HG03342 (cell line): Measurements from ENCODE around the gene TMEM38B.
A peak's percentile ranks its signal among the peaks of the same experiment; 100 is the strongest.

ENCODE experiments used
- ATAC-seq: cut with Tn5 transposase; IDR thresholded peaks from one replicate; pipeline ENCODE4 v1.9.1; 2021; ENCODE audit warnings: mild to moderate bottlenecking, moderate library complexity; ENCODE audit not compliant: unreplicated experiment

The TMEM38B gene, protein sequence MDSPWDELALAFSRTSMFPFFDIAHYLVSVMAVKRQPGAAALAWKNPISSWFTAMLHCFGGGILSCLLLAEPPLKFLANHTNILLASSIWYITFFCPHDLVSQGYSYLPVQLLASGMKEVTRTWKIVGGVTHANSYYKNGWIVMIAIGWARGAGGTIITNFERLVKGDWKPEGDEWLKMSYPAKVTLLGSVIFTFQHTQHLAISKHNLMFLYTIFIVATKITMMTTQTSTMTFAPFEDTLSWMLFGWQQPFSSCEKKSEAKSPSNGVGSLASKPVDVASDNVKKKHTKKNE

DNA sequence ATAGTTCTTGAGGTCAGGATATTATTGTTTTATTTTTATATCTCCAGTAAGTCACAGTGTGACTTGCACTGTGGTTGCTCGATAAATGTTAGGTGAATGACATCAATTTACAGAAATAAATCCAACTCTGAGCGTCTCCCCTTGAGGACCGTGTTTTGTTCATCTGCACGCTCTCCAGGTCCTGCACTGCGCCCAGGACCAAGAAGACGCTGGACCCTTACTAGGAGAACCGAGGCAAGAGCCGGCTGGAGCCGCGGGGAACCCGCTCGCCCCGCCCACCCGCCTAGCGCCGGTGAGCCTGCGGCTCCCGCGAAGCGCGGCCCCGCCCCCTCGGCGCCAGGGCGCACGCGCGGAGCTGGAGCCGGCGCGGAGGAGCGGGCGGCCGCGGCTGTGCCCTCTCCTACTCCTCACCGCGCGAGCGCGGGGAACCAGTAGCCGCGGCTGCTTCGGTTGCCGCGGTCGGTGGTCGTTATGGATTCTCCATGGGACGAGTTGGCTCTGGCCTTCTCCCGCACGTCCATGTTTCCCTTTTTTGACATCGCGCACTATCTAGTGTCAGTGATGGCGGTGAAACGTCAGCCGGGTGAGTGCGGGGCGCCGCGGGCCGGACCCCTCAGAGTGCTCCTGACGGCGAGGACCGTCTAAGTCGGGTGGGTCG, at the start of gene TMEM38B:
TSS of gene TMEM38B (plus strand) at position 352 of the 658 bp plus-strand sequence. CDS start at position 472, 120 bp downstream.
- peak; percentile 70 for ATAC-seq

- ATAC-seq = no peak
Observed at GRCh38 chr9:105646879-105647594, 47.3 kb upstream of the TMEM38B start.

DNA sequence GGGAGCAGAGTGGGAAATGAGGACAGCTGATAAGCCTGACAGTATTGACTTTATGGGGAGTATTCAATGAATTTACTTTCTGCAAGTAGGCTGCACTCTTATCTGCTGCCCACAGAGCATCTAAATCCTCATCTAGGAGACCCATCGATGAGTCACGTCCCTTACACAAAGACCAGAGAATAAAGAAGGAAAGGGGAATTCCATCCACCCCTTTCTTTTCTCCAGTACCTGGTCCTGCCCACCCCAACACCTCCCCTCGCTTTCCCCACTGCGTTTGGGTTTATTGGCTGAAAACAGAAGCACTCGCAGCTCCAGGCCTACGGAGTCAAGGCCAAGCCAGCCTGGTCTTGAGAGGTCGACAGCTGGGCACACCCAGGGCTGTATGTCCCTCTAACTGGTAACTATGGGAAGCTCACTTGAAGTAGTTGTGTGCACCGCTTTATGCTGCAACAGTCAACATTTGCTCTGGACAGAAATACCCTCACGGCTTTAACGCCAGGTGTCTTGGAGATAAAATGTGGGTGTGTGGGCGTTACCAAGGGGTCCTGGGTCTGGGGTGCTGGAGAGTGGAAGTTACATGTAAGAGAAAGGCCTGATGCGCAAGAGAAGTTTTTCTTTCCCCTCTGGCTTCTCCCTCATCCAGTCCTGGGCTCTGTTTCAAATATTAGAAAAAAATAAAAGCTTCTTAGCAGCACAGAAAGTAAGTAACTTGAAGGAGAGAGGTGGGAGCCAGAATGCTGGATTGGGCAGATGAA, 46.6 kb upstream of the TMEM38B start:
- no peak for ATAC-seq

GRCh38 chr9:105651806-105652205, 42.5 kb upstream of the TMEM38B start:
- ATAC-seq = no peak

GRCh38 chr9:105656131-105656921, 38.0 kb upstream of the TMEM38B start:
- no peak for ATAC-seq

- ATAC-seq = no peak
Observed at GRCh38 chr9:105658351-105658750, 36.0 kb upstream of the TMEM38B start.

- no peak for ATAC-seq
Observed at GRCh38 chr9:105661011-105661410, 33.3 kb upstream of the TMEM38B start.

GRCh38 chr9:105662184-105663104, 31.9 kb upstream of the TMEM38B start, which contains the start of gene TAL2:
TAL2 (plus strand) TSS chr9:105662457; CDS start chr9:105662497, 40 bp downstream.
- peak; percentile 88 for ATAC-seq

DNA sequence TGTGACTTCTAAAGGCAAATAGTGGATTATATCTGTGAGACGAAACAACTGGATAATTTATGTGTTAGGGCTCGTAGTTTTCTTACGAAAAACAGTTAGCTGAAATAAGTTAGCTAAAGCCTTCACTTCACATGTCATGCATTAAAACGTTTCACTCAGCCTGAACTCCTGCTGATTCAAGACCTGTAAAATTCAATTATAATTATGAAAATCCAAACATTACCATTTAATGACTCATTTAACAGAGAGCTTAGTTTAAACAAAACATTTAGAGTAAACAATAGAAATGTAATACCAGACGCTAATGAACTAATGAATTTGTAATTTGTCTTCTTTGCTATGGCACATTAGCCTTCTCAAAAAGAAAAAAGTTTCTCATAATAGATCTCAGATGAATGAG, 30.4 kb upstream of the TMEM38B start:
- no peak for ATAC-seq

- no peak for ATAC-seq
Observed at GRCh38 chr9:105667867-105668266, 26.5 kb upstream of the TMEM38B start.

GRCh38 chr9:105670315-105670714, 24.0 kb upstream of the TMEM38B start:
- ATAC-seq = no peak

- ATAC-seq = no peak
Observed at GRCh38 chr9:105670775-105671174, 23.6 kb upstream of the TMEM38B start.

DNA sequence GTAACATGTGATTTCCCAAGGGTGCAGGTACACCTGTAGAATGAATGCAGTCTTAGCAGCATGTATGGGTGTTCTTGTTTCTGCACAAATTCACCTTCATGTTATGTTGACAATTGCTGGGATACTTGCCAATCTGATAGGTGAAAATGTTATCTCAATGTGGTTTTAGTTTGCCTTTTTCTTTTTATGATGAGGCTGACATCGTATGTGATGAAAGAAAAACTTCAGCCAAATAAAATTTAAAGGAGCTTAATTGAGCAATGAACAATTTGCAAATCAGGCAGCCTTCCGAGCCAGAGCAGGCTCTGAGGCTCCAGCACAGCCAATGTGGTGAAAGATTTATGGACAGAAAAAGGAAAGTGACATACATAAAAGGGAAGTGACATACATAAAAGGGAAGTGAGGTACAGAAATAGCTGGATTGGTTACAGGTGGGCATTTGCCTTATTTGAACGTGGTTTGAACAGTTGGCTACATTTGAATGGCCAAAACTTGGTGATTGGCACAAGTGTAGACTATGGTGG, 21.6 kb upstream of the TMEM38B start:
- no peak for ATAC-seq

DNA sequence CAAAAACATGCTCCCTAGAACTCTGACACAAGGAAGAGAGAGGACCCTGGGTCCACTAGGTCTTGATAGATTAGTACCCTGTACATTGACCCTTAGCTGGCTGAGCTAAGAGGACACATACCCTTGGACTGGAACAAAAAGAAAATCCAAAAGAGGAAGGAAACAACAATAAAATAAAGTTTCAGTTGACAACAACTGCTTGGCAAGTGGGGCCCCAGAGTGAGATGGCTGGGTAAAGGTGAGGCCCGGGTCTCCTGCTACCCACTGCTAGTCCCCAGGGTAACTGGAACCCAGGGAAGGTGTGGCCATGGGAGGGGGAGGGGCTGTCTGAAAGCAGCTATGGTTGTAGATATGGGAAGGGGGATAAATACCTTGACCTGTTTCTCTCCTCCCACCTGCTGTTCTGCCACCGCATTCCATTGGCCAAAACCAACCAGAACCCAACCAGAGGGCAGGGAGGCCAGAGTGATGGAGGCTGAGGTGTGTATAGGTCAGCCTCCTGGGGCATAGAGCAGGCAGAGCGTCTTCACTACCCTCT, 20.4 kb upstream of the TMEM38B start:
- no peak for ATAC-seq

GRCh38 chr9:105676351-105676923, 17.9 kb upstream of the TMEM38B start:
- ATAC-seq = no peak

GRCh38 chr9:105678163-105678562, 16.2 kb upstream of the TMEM38B start:
- ATAC-seq = no peak

DNA sequence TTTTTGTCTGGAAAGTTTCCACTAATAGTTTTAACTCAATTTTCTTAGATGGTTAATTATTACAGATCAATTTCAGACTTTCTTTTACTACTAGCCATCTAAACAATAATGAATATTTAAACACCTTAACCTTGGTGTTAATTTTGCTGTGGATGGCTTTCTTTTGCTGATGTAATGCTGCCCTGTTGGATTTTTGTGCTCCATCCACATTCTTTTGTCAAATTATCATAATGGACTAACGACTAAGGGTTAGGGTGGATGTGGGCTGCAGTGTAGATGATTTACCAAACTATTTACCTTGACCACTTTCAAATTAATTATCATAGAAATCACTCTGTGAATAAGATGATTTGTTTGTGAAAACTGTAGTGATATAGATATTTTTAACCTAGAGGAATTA, 15.6 kb upstream of the TMEM38B start:
- ATAC-seq = no peak

DNA sequence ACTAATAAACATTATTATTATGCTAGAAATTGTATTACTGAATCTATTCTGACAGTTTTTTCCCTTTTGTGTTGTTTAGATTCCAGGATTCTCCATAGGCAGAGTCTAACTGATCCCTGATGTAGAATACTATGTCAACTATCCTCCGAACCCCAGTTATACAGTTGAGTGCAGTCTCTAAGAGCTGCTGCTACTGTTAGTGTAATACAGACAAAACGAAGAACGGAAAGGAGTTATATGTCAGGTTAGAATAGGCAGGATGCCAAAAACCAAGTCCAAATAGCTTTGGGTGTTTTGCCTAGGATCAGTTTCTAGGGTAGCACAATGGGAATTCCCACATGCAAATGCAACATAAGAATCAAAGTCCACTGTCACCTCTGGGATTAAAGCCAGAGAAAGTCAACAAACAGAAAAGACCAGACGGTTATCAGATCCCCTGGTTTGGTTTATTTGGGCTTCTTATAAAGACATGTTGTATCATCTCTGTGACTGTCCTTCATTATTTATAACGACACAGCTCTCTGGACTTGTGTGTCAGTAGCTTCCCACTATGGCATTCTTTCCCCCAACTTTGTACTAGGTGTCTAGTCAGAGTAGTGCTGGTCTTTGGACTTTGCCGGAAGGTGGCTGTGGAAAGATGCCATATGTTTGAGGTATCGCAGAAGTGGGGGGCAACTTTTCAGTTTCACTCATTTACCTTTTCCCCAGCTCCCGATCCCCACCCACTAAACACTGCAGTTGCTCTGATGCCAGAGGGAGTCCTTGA, 14.9 kb upstream of the TMEM38B start:
- no peak for ATAC-seq
